Stimulated activated CD4-positive, alpha-beta T cell treated with anti-CD3 and anti-CD28 coated beads, Interleukin-4, amount 100 ng/mL, for 48 hours (primary cell): Measurements from ENCODE around the gene DPF3.

Experiments used
- DNase-seq, 2 donors: peaks; one replicate each; pipeline ENCODE4 v3.0.0-alpha.2; 2020; ENCODE audit warnings: low read depth in 2 of 2

The DPF3 gene

GRCh38 chr14:72682188-72682587, 211.7 kb downstream of the DPF3 start:
- DNase-seq = no peak

- no peak for DNase-seq
These were observed 212.9 kb downstream of the DPF3 start for GRCh38 chr14:72680853-72681640.

GRCh38 chr14:72679536-72680151, 214.3 kb downstream of the DPF3 start:
- no peak for DNase-seq

GRCh38 chr14:72679141-72679535, 214.8 kb downstream of the DPF3 start:
- no peak for DNase-seq

GRCh38 chr14:72678356-72678755, 215.5 kb downstream of the DPF3 start:
- DNase-seq = no peak

- no peak for DNase-seq
These were observed 216.2 kb downstream of the DPF3 start for GRCh38 chr14:72677664-72678063.

- no peak for DNase-seq
These were observed 218.8 kb downstream of the DPF3 start for GRCh38 chr14:72675126-72675525.

GRCh38 chr14:72673179-72673578, 220.7 kb downstream of the DPF3 start:
- DNase-seq = no peak

GRCh38 chr14:72666610-72667009, 227.3 kb downstream of the DPF3 start:
- no peak for DNase-seq

- no peak for DNase-seq
These were observed 228.6 kb downstream of the DPF3 start for GRCh38 chr14:72665259-72665658.

- no peak for DNase-seq
These were observed 229.2 kb downstream of the DPF3 start for GRCh38 chr14:72664651-72665050.

GRCh38 chr14:72663956-72664650, 229.8 kb downstream of the DPF3 start:
- no peak for DNase-seq

GRCh38 chr14:72663076-72663487, 230.8 kb downstream of the DPF3 start:
- DNase-seq = no peak

- DNase-seq = no peak
These were observed 231.7 kb downstream of the DPF3 start for GRCh38 chr14:72662214-72662613.

GRCh38 chr14:72657214-72657921, 236.5 kb downstream of the DPF3 start:
- no peak for DNase-seq

- DNase-seq = no peak
These were observed 240.9 kb downstream of the DPF3 start for GRCh38 chr14:72653026-72653425.

- DNase-seq = no peak
These were observed 241.7 kb downstream of the DPF3 start for GRCh38 chr14:72652179-72652578.

- DNase-seq = no peak
These were observed 242.2 kb downstream of the DPF3 start for GRCh38 chr14:72651714-72652113.

- DNase-seq = no peak
These were observed 242.8 kb downstream of the DPF3 start for GRCh38 chr14:72651081-72651480.

- no peak for DNase-seq
These were observed 244.2 kb downstream of the DPF3 start for GRCh38 chr14:72649603-72650227.

- DNase-seq = no peak
These were observed 246.1 kb downstream of the DPF3 start for GRCh38 chr14:72647782-72648181.
